HG03469 (cell line): ENCODE results near the gene OSM.

Experiments used
- ATAC-seq: cut with Tn5 transposase; IDR thresholded peaks from one replicate; pipeline ENCODE4 v1.9.1; 2021; ENCODE audit warnings: mild to moderate bottlenecking, moderate library complexity, moderate number of reproducible peaks; ENCODE audit not compliant: unreplicated experiment

Gene OSM

GRCh38 chr22:30297991-30298701 lies 31.5 kb upstream of the OSM start:
- no peak for ATAC-seq

DNA sequence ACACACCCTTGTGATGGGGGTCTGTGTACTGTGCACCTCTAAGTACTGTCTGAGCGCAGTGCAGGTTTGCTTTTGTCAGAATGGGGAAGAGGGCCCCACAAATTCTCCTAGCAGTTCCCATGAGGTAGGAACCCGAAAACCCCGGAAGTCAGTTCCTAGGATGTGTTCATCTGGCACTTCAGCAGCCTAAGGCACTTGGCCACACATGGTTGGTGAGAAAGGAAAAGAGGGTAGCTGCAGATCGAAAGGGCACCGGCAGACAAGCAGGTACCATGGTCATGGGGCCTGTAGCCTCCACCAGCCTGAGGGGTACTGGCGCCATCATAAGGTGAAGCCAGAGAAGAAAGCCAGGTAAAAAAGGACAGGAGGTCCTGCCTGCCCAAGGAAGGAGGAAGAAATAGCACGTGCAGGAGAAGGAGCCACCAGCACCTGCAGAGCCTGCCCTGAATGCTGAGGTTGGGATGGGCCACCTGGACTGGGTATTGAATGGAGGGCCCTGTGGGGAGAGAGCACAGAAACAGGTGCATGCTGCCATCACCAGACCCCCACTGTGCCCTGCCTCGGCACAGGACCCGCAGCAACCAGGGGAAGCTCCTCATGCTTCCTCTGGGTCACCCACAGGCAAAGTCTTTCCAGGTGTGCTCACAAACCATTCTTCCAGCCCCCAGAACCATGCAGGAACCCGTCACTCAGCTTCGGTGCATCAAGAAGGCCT lies 30.8 kb upstream of the OSM start:
- ATAC-seq = no peak

GRCh38 chr22:30296833-30297232 lies 30.2 kb upstream of the OSM start:
- no peak for ATAC-seq

DNA sequence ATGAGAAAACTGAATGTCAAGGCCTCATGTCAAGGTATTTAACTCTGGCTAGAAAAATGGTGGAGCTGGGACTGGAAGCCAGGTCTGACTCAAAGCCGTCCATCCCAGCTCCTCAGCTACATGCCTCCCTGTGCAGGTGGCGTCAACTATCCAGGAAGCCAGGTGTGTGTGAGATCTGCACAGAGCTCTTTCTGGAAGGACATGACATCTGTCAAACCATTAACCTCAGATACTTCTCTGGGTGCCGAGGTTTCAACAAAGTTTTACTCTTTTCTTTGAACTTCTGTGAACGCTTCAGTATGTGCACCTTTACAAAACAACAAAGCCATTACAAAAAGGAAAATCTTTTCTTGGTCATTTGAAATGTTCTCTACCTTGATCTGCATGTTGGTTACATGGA lies 29.7 kb upstream of the OSM start:
- no peak for ATAC-seq

GRCh38 chr22:30295576-30295975 lies 28.9 kb upstream of the OSM start:
- no peak for ATAC-seq

DNA sequence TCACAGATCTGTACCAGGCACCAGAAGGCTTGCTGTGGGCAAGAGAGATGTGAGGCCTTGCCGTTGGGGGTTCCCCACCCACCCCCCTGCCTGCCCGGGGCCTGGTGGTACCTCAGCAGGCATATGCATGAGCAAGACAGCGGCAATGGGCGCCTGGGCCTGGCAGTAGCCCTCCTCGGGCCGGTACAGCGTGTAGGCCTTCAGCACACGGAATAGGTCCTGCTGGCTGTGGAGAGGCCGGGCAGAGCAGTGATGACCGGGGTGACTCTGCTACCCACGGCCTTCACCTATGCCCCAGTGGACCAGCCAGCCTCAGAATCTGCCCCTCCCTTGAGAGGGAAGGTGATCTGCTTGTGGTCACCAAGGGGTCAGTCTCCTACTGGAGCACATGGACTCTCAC lies 28.2 kb upstream of the OSM start:
- no peak for ATAC-seq

DNA sequence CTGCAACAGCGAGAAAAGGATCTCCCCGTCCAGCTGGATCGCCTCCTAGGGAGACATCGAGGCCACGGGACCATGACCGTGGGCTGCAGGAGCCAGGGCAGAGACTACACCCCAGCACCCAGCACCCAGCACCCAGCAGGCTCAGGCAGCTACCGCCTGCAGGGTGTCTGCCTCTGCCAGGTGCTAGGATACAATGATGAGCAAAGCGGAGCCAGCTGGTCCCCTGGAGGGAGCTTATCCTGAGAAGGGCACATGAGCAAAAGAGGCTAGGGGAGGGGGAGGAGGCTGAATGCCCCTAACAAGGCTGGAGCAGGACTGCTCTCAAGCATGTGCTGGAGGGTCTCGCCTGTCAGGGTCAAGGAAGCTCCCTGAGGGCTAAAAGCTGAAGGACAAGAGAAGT lies 27.4 kb upstream of the OSM start:
- ATAC-seq = no peak

DNA sequence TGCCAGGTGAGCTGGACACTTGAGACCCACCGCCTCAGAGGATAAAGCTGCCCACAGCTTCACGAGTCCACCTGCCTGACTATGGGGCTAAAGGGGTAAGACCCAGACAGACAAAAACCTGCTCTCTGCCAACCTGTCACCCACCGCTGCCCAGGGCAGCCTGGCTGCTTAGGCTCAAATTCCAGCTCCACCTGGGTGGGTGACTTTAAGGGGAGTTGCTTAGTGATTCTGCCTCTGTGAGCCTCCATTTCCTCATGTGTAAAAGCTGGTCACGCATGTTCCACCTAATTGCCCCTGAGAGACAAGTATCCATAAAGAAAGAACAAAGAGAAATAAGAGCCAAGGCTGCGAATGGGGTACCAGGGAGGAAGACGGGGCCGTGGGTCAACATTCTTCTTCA lies 26.4 kb upstream of the OSM start:
- ATAC-seq = no peak

DNA sequence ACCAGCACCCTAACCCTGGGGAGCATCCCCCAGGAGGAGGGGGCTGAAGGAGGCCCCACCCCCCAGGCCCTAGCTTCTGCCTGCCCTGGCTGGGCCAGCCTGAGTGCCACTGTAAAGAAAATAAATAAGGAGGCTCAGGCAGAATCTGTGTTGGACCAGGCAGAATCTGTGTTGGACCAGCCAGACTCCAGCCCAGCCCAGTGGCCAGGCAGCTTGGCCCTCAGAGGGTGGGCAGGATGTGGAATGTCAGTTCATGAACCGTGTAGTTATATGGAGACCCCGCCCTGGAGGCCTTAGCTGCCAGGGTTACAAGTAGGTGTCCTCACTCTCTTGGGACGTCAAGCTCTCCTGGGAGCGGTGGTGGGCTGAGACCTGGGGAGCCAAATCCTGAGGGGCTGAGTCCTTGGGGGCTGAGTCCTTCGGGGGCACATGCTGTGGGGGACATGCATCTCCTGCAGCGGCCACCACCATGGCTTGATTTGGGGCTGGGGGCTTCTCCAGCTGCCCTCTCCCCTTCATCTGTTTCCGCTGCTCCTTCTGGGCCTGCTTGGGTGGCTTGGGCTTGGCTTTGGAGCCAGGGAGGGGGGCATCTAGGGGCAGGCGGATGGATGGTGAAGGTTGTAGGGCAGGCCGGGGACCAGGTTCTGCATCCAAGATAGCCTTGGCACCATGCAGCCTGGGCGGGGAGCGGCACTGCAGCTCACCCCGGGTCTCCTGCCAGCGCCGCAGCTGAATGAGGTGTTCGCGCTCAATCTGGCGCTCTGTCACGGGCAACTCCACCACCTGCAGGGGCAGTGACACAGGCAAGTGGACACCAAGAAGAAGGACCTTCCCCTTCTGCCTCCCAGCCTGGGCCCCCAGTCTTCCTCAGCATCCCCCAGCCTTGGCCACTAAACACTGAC lies 25.7 kb upstream of the OSM start:
- no peak for ATAC-seq

DNA sequence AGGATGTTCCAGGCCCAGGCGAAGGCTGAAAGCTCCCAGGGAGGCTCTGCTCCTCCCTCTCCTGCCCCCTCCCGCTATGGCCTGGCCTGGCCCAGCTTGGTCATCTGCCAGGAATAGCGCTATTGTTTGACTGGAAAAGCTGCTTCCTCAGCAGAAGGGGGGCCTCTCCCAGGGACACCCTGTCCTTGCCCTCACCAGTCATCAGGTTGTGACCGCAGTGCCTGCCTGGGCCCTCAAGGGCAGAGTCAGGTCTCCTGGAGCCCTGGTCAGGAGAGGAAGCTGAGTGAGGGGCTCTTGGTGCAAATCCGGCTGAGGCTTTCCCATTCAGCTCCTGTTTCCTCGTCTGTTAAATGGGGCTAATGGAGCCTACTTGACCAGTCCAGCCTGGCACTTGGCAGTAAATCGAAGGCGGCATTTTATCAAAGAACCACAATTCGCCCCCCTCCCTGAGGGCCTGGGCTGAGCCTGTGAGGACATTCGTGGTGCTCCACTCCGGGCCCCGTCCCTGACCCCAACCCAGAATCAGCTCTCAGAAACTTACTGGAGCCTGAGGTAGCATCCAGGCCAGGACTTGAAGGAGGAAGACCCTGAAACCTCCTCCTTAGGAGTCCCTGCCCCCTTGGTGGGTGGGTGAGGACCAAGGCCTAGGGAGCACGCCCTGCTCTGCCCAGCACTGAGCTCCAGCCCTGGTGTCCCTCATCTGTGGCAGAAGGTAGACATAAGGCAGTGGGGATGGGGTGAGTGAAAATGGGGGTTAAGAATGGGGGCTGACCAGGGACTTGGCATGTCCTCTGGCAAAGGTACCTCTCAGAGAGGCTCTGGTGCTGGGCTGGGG lies 24.6 kb upstream of the OSM start:
- ATAC-seq = no peak

- ATAC-seq = no peak
These were observed 23.8 kb upstream of the OSM start for GRCh38 chr22:30290342-30291057.

DNA sequence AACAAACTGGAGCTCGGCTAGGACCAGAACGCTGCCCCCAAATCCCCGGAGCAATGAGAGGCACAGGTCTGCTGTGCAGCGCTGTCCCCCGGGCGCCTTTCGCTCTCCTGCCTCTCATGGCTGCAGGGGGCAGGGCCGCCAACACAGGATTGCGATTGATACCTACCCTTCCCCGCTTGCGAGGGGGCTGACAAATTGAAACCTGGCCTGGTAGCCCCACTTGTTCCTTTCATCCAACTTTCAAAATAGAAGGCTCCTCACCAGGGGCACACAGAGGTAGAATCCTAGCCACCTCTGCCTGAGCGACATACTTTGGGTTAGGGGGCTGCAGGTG lies 23.3 kb upstream of the OSM start:
- ATAC-seq = no peak

DNA sequence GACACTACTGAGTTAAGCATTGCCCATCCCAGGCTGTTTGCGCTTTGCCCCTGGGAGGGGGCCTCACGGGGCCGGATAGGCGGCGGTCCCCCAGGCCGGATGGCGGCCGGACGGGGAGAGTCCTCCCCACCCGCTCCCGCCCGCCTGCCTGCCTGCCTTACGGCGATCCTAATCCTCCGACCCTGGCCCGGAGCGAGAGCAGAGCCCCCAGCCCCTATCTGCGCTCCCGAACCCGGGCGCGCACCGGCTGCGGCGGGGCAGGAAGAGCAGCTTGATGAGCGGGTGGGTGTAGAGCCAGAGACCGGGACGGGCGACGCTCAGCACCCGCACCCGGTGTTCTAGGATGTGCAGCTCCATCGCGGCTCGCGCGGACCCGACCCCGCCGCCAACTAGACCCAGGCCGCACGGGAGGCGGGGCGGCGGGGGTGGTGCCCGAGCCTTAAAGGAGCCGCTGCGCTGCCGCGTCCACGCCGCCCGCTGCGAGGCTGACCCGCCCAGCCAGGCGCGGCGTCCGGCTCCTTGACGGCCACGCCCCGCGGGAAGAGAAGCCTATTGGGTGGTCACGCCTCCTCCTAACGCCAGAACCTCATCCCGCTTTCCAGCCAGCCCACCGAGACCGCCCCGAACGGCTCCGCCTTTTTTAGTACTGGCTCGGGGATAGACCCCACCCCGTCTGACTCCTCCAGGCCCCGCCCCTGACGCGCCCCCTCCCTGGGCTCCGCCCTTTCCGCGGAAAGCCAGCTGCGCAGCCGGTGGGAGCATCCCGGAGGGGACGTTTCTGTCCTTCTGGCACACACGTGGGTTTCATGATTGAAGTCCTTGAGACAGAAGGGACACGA lies 22.7 kb upstream of the OSM start, which contains the start of gene CASTOR1:
CASTOR1 (minus strand) TSS at position 365 of the 839 bp plus-strand sequence; CDS start at position 357, 8 bp downstream.
- peak; percentile 42 for ATAC-seq

GRCh38 chr22:30288419-30289140 lies 21.9 kb upstream of the OSM start:
- no peak for ATAC-seq

DNA sequence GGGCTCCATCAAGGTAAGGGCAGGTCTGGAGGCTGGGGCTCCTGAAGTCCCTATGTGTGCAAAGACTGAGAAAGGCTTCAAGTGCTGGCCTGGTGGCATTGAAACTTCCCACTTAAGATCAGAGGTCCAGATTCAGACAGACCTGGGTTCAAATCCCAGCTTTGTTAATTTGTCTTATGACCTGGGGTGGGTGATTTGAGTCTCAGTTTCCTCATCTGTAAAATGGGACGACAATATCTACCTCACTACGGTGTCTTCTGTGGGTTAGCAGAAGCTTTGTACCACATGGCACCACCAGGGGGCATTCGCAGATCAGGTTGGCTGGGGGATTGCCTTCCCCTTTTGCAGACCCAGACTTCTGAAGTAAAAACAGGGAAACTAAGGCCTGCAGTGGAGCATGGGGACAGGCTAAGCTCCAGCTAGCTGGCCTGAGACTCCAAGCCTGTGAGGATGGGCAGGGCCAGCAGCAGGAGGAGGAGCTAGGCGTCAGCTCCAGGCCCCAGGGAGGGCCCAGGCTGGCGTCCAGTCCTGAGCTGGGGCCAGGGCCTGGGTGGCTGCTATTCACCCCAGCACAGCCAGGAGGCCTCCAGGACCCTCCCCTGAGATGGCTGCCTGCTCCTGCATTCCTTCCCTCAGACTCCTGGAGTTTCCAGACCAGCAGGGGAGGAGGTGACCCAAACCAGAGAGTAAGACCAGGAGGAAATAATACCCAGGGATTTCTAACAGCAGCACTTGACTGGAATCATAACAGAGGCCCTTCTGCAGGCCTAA lies 21.2 kb upstream of the OSM start:
- no peak for ATAC-seq

DNA sequence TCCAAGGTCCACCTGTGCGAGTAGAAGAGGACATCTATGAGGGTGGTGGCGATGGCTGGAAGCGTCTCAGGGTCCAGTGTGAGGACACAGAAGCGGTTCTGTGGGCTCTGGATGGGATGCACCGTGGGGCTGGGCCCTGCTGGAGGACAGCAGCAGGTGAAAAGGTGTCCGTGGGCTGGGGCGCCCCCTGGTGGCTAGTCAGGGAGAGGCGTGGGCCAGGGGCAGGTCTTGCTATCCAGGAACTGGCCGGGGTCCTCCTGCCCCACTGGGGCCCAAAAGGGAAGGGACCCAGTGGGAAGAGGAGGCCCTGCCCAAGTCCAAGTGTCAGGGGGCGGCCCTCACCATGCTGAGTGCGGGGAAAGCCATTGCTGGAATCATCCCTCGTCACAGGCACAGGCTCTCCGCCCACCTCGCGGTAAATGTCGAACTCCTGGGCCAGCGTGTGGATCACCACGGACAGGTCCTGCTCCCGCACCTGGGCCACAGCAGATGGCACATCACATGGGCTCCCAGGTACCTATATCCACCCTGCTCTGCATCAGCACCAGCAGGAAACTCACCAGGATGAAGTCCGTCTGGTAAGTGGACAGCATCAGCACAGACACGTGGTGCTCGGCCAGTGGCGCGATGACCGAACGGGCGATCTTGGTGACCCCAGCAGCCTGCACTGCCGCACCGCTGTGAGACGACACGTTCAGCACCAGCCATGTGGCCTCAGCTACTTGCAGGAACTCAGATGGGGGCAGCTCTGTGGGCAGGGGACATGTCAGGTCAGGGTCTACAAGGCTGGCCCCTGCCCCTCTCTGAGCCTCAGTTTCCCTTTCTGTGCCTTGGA lies 20.4 kb upstream of the OSM start:
- no peak for ATAC-seq

DNA sequence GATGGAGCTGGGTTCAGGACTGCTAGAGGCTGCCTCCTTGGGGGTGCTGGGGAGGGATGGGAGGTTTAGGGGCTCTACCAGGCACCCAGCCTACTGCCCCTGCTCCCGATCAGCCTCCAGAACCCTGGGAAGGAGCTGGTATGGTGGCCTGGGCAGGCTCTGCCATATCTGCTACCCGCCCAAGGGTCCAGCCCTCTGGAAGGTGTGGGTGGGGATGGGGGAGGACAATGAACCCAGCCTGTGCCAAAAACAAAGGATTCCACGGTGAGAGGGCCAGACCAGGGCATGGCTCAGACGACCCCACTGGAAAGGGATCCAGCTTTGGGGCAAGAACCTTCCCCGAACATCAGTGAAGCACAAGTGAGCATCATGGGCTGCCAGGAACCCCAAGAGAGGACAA lies 19.7 kb upstream of the OSM start:
- ATAC-seq = no peak
